NCI-H2171 treated with DMSO at 0.1 percent for 48 hours (cell line): ENCODE data around the gene AQP2.
A peak's percentile ranks its signal among the peaks of the same experiment; 100 is the strongest.

Experiments
- DNase-seq: peaks from one replicate; lab custom pipeline; 2025; lab: John Stamatoyannopoulos, UW

AQP2 gene

GRCh38 chr12:49941556-49942511, 8.7 kb upstream of the AQP2 start:
- peak; percentile 79 for DNase-seq

- no peak for DNase-seq
These were observed 8.0 kb upstream of the AQP2 start for GRCh38 chr12:49942512-49942893.

- DNase-seq = peak; percentile 13
These were observed 7.5 kb upstream of the AQP2 start for GRCh38 chr12:49942921-49943624.

- no peak for DNase-seq
These were observed 6.9 kb upstream of the AQP2 start for GRCh38 chr12:49943625-49943960.

- DNase-seq = peak; percentile 5
These were observed 6.5 kb upstream of the AQP2 start for GRCh38 chr12:49944046-49944445.

- no peak for DNase-seq
These were observed 5.8 kb upstream of the AQP2 start for GRCh38 chr12:49944718-49945117.

- no peak for DNase-seq
These were observed 5.0 kb upstream of the AQP2 start for GRCh38 chr12:49945394-49946080.

- DNase-seq = no peak
These were observed 4.5 kb upstream of the AQP2 start for GRCh38 chr12:49946086-49946485.

- DNase-seq = no peak
These were observed 4.0 kb upstream of the AQP2 start for GRCh38 chr12:49946497-49946896.

GRCh38 chr12:49947593-49948226, 2.8 kb upstream of the AQP2 start:
- DNase-seq = no peak

GRCh38 chr12:49948866-49949845, 1.4 kb upstream of the AQP2 start:
- no peak for DNase-seq

- no peak for DNase-seq
These were observed 671 bp upstream of the AQP2 start for GRCh38 chr12:49949866-49950265.

- no peak for DNase-seq
These were observed 1.1 kb downstream of the AQP2 start for GRCh38 chr12:49951411-49952240.

- DNase-seq = no peak
These were observed 2.0 kb downstream of the AQP2 start for GRCh38 chr12:49952391-49953055.

GRCh38 chr12:49953151-49953550, 2.6 kb downstream of the AQP2 start:
- no peak for DNase-seq

- DNase-seq = no peak
These were observed 3.7 kb downstream of the AQP2 start for GRCh38 chr12:49953961-49954846.

- DNase-seq = no peak
These were observed 4.6 kb downstream of the AQP2 start for GRCh38 chr12:49954863-49955830.
